Activated naive CD4-positive, alpha-beta T cell treated with anti-CD3 and anti-CD28 coated beads, Interleukin-2, amount 10 ng/mL, durations not matched to agents 7 days and 5 days (primary cell): ENCODE data around the gene G6PD.
"Not testable (repeated sequence)": the region's sequence is repeated elsewhere in the genome, so short reads cannot be mapped to it uniquely, and the experiment has no call there.

Experiments
- CTCF ChIA-PET: fragments of 350-600 bp; sonication (Branson Sonifier 250); formaldehyde crosslinking; loops from one replicate; lab custom pipeline; 2021; ENCODE audit warnings: antibody characterized with exemption; lab: Charles Lee
- DNase-seq: peaks from one replicate; pipeline ENCODE4 v3.0.0-alpha.2; 2020
- H3K27ac Mint-ChIP-seq: one replicate; pipeline ENCODE4 v1.8.0; 2021; ENCODE audit warnings: mild to moderate bottlenecking, moderate library complexity, mixed read lengths
- H3K27me3 Mint-ChIP-seq: one replicate; pipeline ENCODE4 v1.8.0; 2021; ENCODE audit warnings: mild to moderate bottlenecking, mixed read lengths
- H3K36me3 Mint-ChIP-seq: one replicate; pipeline ENCODE4 v1.8.0; 2021; ENCODE audit warnings: mixed read lengths
- H3K4me1 Mint-ChIP-seq: one replicate; pipeline ENCODE4 v1.8.0; 2021; ENCODE audit warnings: mixed read lengths
- H3K4me3 Mint-ChIP-seq: one replicate; pipeline ENCODE4 v1.8.0; 2021; ENCODE audit warnings: mild to moderate bottlenecking, moderate library complexity, mixed read lengths
- H3K9me3 Mint-ChIP-seq: one replicate; pipeline ENCODE4 v1.8.0; 2021; ENCODE audit warnings: mixed read lengths

The G6PD gene

DNA sequence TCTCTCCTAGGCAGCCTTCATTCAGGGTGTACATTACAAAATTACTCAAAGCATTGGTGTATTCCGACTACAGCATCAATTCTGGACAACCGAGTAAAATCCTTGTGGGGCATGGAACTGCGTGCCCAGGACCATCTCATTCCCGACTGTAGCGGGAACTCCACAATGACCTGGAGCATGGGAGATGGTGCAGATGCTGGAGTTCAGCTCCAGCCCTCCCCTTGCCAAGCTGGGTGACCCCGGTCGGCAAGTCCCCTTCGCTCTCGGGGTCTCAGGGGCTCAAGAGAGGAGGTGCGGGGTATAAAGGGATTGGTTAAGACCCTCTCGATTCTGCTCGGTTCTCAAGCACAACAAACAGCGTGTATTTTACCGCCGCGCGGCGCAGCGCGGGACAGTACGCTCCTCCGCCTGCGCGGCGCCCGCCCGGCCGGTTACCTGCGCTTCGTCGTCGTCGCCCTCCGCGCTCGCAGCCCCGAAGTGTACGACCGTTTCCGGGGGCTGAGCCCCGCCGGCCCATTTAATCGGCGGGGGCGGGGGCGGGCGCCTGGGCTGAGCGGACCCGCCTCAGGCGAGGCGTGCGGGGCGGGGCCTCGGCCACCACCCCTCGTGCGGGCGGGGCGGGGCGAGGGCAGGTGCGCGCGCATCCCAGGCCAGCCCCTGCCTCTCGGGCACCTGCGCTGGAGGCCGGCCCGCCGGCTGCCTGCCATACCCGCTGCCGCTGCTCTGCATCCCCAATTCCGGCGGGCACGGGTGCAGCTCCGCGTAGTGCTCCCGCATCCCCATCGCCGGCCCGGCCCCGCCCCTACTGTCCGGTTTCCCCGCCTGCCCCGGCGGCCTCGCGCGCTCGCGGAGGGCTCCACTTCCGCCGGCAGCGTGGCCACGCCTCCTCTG is at the start of gene G6PD:
G6PD (minus strand) TSS at position 493 of the 891 bp plus-strand sequence. CDS start 691 bp downstream, outside the sequence.
- CTCF ChIA-PET = no interaction called here

DNA sequence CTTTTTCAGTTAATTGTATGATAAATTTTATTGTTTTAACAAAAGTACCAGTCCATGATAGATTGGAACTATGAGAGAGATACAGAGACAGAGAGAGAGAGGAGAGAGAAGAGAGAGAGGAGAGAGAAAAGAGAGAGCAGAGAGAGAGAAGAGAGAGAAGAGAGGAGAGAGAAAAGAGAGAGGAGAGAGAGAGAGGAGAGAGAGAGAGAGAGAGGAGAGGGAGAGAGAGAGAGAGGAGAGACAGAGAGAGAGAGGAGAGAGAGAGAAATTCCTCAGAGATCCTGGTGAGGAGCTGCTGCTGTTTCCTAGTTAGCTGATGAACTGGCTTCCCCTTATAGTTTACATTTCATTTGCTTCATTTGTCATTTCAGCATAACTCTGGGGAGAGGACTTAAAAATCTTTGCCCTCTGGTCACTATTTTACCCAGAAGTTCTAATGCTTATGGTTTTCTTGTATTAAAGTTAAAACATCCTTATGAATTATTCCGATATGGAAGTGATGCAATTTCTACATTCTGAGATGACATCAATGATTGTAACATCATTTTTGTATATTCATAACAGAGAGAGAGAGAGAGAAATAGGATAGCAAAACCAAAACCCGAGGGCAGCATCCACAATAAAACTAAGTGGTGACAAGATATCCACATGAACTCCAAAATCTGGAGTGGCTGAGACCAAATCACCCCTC is 49.1 kb upstream of the G6PD start:
- no peak overlapping the region for H3K27ac Mint-ChIP-seq
- DNase-seq = no peak
- H3K4me3 Mint-ChIP-seq = no peak overlapping the region
- H3K9me3 Mint-ChIP-seq = peaks cover 1% of the 10 kb centered on the region
- peaks cover 43% of the 10 kb centered on the region for H3K27me3 Mint-ChIP-seq
- CTCF ChIA-PET = interaction anchor here (0.7 to 1.1 kb wide), 2 partner anchors 117 to 153 kb away, joined by 5 read pairs; no protein-coding TSS in a partner anchor
- no peaks in the 10 kb centered on the region for H3K4me1 Mint-ChIP-seq
- H3K36me3 Mint-ChIP-seq = no peaks in the 10 kb centered on the region

More for the DNA sequence above, at the start of gene G6PD:
- peak; percentile 82 for DNase-seq
- peaks cover 57% of the 10 kb centered on the region for H3K4me1 Mint-ChIP-seq
- H3K27ac Mint-ChIP-seq = peak within 1 kb of the TSS; percentile 95
- H3K36me3 Mint-ChIP-seq = peaks cover 32% of the 10 kb centered on the region
- no peaks in the 10 kb centered on the region for H3K9me3 Mint-ChIP-seq
- peak within 1 kb of the TSS; percentile 91 for H3K4me3 Mint-ChIP-seq
- H3K27me3 Mint-ChIP-seq = no peaks in the 10 kb centered on the region

DNA sequence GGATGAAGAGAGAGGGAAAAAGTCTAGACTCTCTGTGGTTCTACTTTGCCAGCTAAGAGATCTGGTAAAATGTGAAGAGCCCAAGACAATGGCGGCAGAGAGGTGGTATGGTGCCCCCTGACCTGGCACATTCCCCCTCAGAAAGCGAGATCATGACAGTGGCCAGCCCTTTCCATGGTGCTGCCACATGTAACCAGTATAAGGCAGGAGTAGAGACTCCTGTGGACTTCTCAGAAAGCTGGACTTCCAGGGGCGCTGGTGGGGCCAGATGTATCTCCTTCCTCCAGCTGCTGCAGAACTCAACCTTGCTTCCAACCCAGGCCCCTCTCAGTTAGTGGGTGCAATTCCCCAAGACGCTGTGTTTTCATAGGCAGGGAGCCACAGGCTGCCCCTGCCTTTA is 47.8 kb upstream of the G6PD start:
- Mint-ChIP-seq H3K27ac (no peak overlapping the region), H3K4me1 (no peaks in the 10 kb centered on the region), H3K4me3 (no peak overlapping the region), H3K27me3 (peaks cover 35% of the 10 kb centered on the region), H3K9me3 (peaks cover 1% of the 10 kb centered on the region), H3K36me3 (no peaks in the 10 kb centered on the region)
- no peak for DNase-seq
- CTCF ChIA-PET = interaction anchor here (1.5 kb wide), 1 partner anchor 18 kb away, joined by 3 read pairs; no protein-coding TSS in a partner anchor

DNA sequence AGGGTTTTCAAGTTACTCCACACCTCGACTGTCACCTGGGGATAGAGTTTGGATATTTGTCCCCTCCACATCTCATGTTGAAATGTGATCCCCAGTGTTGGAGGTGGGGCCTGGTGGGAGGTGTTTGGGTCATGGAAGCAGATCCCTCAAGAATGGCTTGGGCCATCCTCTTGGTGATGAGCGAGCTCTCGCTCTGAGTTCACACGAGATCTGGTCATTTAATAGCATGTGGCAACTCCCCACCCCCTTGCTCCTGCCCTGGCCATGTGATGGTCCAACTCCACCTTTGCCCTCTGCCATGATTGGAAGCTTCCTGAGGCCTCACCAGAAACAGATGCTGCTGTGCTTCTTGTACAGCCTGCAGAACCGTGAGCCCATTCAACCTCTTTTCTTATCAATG is 46.6 kb upstream of the G6PD start:
- Mint-ChIP-seq H3K36me3 (no peaks in the 10 kb centered on the region), H3K27me3 (peaks cover 34% of the 10 kb centered on the region), H3K4me1 (no peaks in the 10 kb centered on the region), H3K4me3 (no peak overlapping the region), H3K27ac (no peak overlapping the region), H3K9me3 (peaks cover 1% of the 10 kb centered on the region)
- DNase-seq = no peak
- CTCF ChIA-PET = interaction anchor here (1.3 to 1.5 kb wide), 2 partner anchors 19 to 156 kb away, joined by 3 to 5 read pairs; no protein-coding TSS in a partner anchor

DNA sequence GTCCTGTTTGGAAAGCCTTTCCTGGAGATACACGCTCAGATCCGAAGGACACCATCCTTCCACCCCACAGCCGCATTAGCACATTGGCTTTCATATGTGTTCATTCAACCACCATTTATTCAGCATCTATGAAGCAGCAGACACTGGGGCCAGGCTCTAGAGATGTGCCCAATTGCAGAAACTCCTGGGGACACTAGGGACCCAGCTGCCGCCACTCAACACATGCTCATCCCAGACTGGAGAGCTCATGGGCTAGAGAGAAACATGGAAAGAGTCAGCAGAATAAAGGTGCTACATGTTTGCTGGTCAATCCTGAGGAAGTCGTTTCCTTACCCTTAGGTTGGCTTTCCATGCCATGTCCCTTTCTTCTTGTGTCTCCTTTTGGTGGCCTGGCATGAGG is 45.9 kb upstream of the G6PD start:
- peaks cover 34% of the 10 kb centered on the region for H3K27me3 Mint-ChIP-seq
- DNase-seq = no peak
- no peaks in the 10 kb centered on the region for H3K9me3 Mint-ChIP-seq
- no peaks in the 10 kb centered on the region for H3K4me1 Mint-ChIP-seq
- no peak overlapping the region for H3K4me3 Mint-ChIP-seq
- no peak overlapping the region for H3K27ac Mint-ChIP-seq
- no peaks in the 10 kb centered on the region for H3K36me3 Mint-ChIP-seq
- CTCF ChIA-PET = interaction anchor here (1.3 kb wide), 1 partner anchor 157 kb away, joined by 5 read pairs; no protein-coding TSS in a partner anchor

DNA sequence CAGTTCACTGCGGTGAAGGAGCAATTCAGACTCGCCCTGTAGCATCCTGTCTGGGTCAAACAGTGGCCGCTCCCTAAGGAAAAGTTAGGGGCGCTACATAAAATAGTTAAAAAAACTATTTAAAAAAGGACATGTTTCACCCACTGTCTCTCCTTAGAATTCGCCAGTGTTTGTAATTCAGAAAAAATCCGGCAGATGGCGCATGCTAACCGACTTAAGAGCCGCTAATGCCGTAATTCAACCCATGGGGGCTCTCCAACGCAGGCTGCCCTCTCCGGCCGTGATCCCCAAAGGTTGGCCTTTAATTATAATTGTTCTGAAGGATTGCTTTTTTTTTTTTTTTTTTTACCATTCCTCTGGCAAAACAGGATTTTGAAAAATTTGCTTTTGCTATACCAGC is 43.8 kb upstream of the G6PD start:
- H3K36me3 Mint-ChIP-seq, DNase-seq, H3K9me3 Mint-ChIP-seq, H3K4me1 Mint-ChIP-seq, H3K27ac Mint-ChIP-seq, H3K4me3 Mint-ChIP-seq, CTCF ChIA-PET: not testable (repeated sequence)
- H3K27me3 Mint-ChIP-seq = peaks cover 31% of the 10 kb centered on the region

DNA sequence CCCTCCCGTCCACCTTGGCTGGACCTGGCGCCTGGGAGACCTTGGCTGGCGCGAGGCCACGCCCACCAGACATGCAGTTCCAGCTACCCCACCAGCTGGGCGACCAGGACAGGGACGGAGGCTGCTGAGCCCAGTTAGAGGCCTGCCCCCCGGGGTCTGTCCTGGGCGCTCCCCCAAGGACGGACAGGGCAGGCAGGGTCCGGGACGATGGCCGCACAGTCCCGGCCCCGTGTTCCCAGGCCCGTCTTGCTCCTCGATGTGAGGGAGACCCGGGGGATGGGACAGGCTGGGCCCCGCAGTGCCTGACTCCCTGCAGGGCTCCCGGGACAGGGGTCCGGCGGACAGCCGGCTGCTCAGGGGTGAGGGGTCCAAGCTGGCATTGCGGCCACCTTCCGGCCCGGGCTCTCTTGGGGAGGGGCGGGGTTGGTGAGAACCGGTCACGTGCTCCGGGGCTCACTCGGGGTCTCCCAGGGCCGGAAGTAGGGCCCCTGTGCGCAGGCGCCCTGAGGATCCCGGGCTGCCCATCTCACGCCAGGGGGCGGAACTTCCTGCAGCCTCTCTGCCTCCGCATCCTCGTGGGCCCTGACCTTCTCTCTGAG is 38.0 kb upstream of the G6PD start, which contains the start of gene CTAG1A:
CTAG1A (plus strand) TSS at position 549 of the 599 bp plus-strand sequence. CDS start 74 bp downstream, outside the sequence.
- H3K9me3 Mint-ChIP-seq, H3K4me3 Mint-ChIP-seq, DNase-seq, H3K27ac Mint-ChIP-seq, CTCF ChIA-PET, H3K4me1 Mint-ChIP-seq, H3K36me3 Mint-ChIP-seq, H3K27me3 Mint-ChIP-seq: not testable (repeated sequence)

DNA sequence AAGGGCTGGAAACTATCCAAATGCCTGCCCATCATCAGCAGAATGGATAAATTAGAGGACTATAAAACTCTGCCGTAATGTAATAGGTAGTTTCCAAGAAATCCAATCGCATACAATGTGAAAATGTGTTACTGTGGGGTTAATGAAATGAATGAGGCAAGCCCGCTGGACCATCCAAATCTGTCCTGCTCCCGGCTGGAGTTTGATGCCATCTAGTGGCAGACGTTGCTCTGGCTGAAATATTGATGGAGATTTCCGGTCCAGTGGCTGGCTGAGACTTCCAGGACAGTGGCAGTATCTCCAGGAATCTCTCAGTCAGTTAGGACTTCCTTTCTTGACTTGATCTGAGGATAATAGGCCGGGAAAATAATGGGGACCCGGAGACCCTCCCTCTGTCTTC is 36.3 kb upstream of the G6PD start:
- H3K27me3 Mint-ChIP-seq, H3K9me3 Mint-ChIP-seq, H3K36me3 Mint-ChIP-seq, DNase-seq, H3K4me1 Mint-ChIP-seq, CTCF ChIA-PET, H3K27ac Mint-ChIP-seq, H3K4me3 Mint-ChIP-seq: not testable (repeated sequence)

DNA sequence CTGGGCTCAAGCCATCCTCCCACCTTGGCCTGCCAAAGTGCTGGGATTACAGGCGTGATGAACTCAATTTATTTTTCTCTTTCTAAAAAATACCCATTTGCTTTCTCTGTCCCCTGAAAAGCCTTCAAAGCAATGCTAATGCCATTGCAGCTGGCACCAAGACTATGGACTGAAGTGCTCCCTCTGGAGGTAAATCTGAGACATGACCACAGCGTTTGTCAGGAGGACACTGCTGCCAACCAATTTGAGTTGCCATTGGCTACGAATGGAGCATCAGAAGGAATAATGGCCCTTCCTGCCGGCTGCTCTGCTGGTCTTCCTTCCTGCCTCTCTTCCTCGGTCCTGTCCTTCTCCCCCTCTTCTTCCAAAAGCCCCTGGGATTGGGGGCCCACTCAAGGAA is 28.4 kb upstream of the G6PD start:
- H3K27ac Mint-ChIP-seq, H3K4me3 Mint-ChIP-seq, DNase-seq, H3K4me1 Mint-ChIP-seq, H3K9me3 Mint-ChIP-seq, H3K36me3 Mint-ChIP-seq, H3K27me3 Mint-ChIP-seq, CTCF ChIA-PET: not testable (repeated sequence)

DNA sequence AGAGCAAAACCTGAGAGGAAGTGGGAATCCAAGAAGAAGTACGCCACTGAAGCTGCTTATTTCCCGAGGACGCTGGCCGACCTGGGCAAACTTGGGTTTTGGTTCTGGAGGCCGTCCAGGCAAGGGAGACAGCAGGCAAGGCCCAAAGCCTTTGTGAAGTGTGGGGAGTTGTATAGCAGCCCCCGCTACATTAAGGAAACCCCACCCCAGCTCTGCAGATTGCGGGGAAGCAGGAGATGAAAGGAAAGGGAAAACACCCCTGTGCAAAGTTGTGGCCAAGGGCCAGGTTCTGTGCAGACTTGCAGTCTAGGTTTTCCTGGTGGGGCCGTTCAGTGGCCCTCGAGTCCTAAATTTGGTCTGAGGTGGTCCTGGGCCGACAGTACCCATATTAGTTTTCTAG is 26.4 kb upstream of the G6PD start:
- H3K9me3 Mint-ChIP-seq, H3K27me3 Mint-ChIP-seq, CTCF ChIA-PET, H3K4me3 Mint-ChIP-seq, H3K4me1 Mint-ChIP-seq, H3K36me3 Mint-ChIP-seq, H3K27ac Mint-ChIP-seq, DNase-seq: not testable (repeated sequence)

DNA sequence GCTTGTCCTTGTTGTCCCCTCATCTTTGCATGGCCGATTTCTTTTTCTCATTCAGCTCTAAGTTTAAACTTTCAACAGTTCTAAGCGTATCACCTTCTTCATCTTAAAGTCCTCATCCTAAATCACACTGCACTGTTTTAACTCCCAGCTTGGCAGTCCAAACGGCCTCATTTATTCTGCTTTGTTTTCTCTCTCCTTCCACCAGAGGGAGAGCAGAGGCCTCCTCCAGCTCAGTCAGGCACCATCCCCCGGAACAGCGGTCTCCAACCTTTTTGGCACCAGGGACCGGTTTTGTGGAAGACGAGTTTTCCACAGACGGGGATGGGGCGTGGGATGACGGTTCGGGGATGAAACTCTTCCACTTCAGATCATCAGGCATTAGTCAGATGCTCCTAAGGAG is 23.7 kb upstream of the G6PD start:
- H3K36me3 Mint-ChIP-seq, H3K4me1 Mint-ChIP-seq, H3K27me3 Mint-ChIP-seq, H3K4me3 Mint-ChIP-seq, CTCF ChIA-PET, H3K9me3 Mint-ChIP-seq, H3K27ac Mint-ChIP-seq, DNase-seq: not testable (repeated sequence)

DNA sequence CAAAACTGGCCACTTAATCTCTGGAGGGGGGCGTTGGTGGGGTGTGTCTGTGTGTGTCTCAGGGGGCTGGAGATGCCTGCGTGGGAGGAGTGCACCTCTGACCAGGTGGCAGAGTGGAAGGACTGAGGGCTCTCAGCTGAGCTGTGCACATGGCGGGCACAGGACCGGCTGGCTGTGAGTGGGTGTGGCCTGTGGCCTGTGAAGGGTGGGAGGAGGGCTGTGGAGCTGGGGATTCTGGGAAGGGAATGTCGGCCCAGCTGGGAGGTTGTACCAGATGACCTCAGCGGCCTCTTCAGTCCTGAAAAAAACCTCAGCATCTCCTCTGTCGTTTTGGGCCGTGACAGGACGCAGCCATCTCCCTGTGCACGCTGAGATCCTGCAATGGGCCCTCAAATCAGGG is 15.6 kb upstream of the G6PD start:
- H3K4me1 Mint-ChIP-seq, H3K36me3 Mint-ChIP-seq, CTCF ChIA-PET, H3K9me3 Mint-ChIP-seq, H3K4me3 Mint-ChIP-seq, DNase-seq, H3K27me3 Mint-ChIP-seq, H3K27ac Mint-ChIP-seq: not testable (repeated sequence)

DNA sequence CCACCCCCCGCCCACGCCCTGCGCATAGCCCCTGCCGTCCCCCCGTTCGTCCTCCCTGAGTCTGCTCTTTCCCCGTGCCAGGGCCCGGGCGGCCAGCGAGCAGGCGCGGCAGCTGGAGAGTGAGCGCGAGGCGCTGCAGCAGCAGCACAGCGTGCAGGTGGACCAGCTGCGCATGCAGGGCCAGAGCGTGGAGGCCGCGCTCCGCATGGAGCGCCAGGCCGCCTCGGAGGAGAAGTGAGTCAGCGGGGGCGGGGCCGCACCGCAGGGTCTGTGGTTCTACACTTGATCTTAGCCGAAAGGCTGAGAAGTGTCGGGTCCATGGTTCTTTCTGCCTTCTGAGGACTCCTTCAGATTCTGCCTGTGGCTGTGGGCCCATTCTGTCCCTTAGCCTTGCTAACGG is 13.7 kb upstream of the G6PD start:
- H3K4me3 Mint-ChIP-seq, H3K9me3 Mint-ChIP-seq, H3K36me3 Mint-ChIP-seq, H3K4me1 Mint-ChIP-seq, DNase-seq, CTCF ChIA-PET, H3K27me3 Mint-ChIP-seq, H3K27ac Mint-ChIP-seq: not testable (repeated sequence)

DNA sequence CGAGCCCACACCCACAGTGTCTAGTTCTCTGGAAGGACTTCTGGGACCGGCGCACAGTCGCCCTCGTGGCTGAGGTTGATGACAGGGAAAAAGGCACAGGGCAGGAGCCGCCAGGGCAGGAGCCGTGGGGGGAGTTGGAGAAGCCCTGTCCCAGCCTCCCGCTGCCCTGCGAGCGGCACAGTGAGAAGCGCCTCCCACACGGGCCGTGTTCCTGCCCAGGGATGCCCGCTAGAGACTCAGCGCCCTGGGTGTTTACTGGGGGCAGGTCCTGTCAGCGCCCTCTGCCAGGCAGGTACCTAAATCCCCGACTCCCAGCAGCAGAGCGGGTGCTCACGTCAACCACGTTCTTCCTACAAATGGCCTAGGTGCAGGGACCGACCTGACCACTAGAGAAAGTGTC is 12.2 kb upstream of the G6PD start:
- DNase-seq, H3K27me3 Mint-ChIP-seq, H3K9me3 Mint-ChIP-seq, H3K36me3 Mint-ChIP-seq, H3K4me3 Mint-ChIP-seq, CTCF ChIA-PET, H3K4me1 Mint-ChIP-seq, H3K27ac Mint-ChIP-seq: not testable (repeated sequence)
